Suprapubic skin (tissue), 3 donors: ENCODE data around the gene MCM5.

ENCODE experiments used
- EP300 ChIP-seq: sonication (generic); formaldehyde crosslinking; IDR thresholded peaks from one replicate; pipeline ENCODE4 v1.6.1; 2017; ENCODE audit warnings: antibody characterized with exemption
- TF ChIP-seq, protein P1 (sequence below), 2 donors: fragments of 200-600 bp in 1 of 2; fragments of 450-650 bp in 1 of 2; sonication (generic) in 1 of 2; IDR thresholded peaks; one replicate each; pipeline ENCODE4 v1.5.1; 2016 to 2019; ENCODE audit warnings: antibody characterized with exemption in 2 of 2, mild to moderate bottlenecking in 1 of 2, moderate library complexity in 1 of 2

DNA sequence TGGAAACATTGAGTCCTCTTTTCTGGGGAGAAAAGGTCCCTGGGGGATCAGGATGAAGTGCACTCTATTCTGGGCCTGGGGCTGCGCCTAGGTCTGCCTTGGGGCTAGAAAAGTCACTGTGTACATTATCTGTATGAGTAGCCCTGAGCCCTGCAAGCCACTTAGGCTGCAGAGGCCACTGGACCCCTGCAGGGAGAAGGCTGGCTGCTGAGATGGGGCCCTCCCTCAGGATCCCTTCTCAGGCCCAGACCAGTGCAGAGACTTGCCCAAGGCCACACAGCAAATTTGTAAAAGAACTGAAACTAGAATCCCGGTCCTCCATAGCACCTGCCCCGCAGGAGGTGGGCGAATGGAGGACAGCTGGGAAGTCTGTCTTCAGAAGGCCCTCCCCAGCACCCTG lies 45.9 kb upstream of the MCM5 start:
- TF ChIP-seq, protein P1, sequence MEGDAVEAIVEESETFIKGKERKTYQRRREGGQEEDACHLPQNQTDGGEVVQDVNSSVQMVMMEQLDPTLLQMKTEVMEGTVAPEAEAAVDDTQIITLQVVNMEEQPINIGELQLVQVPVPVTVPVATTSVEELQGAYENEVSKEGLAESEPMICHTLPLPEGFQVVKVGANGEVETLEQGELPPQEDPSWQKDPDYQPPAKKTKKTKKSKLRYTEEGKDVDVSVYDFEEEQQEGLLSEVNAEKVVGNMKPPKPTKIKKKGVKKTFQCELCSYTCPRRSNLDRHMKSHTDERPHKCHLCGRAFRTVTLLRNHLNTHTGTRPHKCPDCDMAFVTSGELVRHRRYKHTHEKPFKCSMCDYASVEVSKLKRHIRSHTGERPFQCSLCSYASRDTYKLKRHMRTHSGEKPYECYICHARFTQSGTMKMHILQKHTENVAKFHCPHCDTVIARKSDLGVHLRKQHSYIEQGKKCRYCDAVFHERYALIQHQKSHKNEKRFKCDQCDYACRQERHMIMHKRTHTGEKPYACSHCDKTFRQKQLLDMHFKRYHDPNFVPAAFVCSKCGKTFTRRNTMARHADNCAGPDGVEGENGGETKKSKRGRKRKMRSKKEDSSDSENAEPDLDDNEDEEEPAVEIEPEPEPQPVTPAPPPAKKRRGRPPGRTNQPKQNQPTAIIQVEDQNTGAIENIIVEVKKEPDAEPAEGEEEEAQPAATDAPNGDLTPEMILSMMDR (IDR thresholded peaks at IDR 0.05) = no peak
- no peak for TF ChIP-seq EP300
